Heart left ventricle (tissue), 13 donors: Measurements from ENCODE around the gene FXYD1.

ENCODE experiments used
- CTCF ChIP-seq, 12 donors: fragments of 200-600 bp; sonication (generic) in 4 of 12; IDR thresholded peaks; one replicate each; pipeline versions ENCODE4 v1.5.0 to v1.8.0; 2018 to 2022; ENCODE audit warnings: antibody characterized with exemption in 12 of 12, mild to moderate bottlenecking in 5 of 12
- POLR2A ChIP-seq, 2 donors: fragments of 450-650 bp; IDR thresholded peaks; one replicate each; pipeline ENCODE4 v1.6.1; 2017; ENCODE audit warnings: antibody characterized with exemption in 2 of 2, mild to moderate bottlenecking in 2 of 2, moderate library complexity in 2 of 2
- donor health status: ischemic (EF 13 %, LVEDD 7.1; RV severe dilation, severe dysfunction).
- donor health status: DM: no; HTN: yes; CAD: no.
- donor health status: DM: no; HTN: no; CAD: no.
- donor health status: ischemic (EF 25% LVEDD 6.9; RV normal size, moderate dysfunction).
- donor health status: ischemic (EF 25% LVEDD 5.7; RV mildly dilated, moderate dysfunction).
- donor health status: ischemic (EF 35%, LVEDD 5.7; RV mildly dilated, moderate dysfunction).
- donor health status: nonischemic (EF 11% LVEDD 7.7; RV severe dilation, severe dysfunction).
- donor health status: DM: yes; HTN: yes; CAD: no.
- donor health status: PGD.
- donor health status: ischemic (EF 29% LVEDD 5.4; RV normal size, mild dysfunction).
- donor health status: nonischemic (EF 23%, LVEDD 6.1; RV moderate dilation, normal function).

- TF ChIP-seq CTCF (IDR thresholded peaks at IDR 0.05) (no peak), POLR2A (IDR thresholded peaks at IDR 0.05) (no peak)
These were observed 25.8 kb downstream of the FXYD1 start for GRCh38 chr19:35164418-35164817.
